Measurements from ENCODE around the gene ECHS1.
"Not testable (repeated sequence)": the region's sequence is repeated elsewhere in the genome, so short reads cannot be mapped to it uniquely, and the experiment has no call there.

GRCh38 chr10:133414401-133414800 is 41.2 kb upstream of the ECHS1 start:
- not testable (repeated sequence) for TF ChIP-seq TARDBP (IDR thresholded peaks at IDR 0.05); CTBP1 (IDR thresholded peaks at IDR 0.05; ENCODE audit: borderline replicate concordance); ELF4 (IDR thresholded peaks at IDR 0.05); ZNF384 (IDR thresholded peaks at IDR 0.05); BHLHE40 (IDR thresholded peaks at IDR 0.05; ENCODE audit: borderline replicate concordance); SUZ12 (IDR thresholded peaks at IDR 0.05); PKNOX1 (IDR thresholded peaks at IDR 0.05); SP1 (IDR thresholded peaks at IDR 0.05); NFRKB (IDR thresholded peaks at IDR 0.05)

Measured in HEK293T (cell line).